ENCODE results near the gene COMMD6. TPM values are rescaled to one million over a fixed set of nuclear protein-coding genes. Genes with fewer than 3 reads are reported as not detected.

Gene COMMD6
- polyA plus RNA-seq, 4 donors = 221 to 309 (median 253) TPM

DNA sequence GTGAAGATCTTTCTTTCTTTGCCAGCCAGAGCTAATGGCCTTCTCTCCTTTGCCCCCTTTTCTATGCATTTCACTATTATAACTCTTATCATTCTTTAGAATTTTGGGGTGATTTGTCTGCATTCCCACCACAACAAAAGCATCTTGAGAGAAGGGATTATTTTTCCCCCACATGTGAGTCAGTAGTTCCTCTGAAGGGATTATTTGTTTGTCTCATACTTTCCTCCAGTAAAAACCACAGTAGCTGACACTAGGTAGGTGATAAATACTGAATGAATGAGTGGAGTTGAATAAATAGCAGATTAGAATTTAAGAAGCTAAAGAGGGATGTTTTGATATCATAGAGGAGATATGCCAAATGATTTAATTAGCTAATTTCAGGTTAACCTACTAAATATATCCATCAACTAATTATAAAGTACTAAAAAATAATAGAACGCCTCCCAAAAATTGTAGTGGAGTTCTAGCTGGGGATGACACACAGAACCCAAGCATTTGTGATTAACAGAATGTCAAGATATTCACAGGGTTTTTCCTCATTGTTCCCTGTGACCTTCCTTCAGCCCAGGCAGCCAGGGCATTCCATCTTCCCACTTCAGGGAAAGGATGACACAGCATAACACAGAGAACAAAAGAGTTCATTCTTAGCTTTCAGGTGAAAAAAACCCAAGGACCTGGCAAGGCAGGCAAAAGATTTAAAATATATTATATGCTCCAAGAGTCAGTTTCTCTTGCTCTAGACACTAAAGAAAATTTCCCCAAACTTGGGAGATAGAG, 52.2 kb downstream of the COMMD6 start:
- DNase-seq (ENCODE audit: low read depth in 4 of 4, low spot score in 2 of 4) = no peak

DNA sequence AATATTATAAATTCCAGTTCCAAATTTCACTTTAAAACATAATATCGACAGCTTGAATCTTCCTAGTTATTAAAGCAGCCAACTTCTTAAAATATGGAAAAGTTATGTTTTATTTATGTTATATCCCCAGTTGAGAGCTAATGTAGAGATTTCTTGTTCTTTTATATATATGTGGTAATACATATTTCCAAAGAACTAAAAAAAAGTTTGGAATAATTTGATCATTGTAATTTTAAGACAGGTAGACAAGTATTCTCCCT, 54.9 kb downstream of the COMMD6 start:
- DNase-seq (ENCODE audit: low read depth in 4 of 4, low spot score in 2 of 4) = no peak

DNA sequence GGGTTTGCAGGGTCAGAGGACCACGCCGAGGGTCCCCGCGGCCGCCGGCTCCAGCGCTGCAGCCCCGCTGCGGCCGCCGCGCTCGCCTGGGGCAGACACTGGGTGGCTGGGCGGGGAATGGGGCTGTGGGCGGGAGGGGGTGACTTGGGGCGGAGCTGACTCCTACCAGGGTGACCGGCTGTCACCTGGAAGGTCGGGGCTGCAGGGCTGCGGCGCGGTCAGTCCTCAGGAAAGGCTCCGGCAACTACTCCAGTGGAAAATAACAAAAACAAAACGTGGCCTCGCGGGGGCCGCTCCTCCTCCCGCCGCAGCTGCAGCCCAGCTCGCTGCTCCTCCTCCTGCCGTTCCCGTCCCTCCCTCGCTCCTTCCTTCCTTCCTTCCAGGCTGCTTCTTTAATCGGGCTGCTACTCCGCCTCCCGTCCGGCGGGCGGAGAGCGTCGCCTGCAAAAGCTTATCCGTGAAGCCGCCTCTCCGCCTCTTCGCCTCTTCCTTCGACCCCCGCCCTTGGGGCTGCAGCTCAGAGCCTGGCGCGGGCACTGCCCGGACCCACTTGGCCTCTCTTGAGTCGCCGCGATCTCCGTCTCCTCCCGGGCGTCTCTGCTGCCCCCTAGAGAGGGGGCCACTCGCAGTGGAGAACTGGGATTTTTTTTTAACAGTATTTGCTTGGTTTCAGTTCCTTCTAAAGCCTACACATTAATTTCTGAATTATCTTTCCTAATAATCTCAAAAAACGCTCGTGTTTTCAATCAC, 55.4 kb downstream of the COMMD6 start, which contains the start of gene TBC1D4:
Gene TBC1D4 (minus strand): TSS at position 100 of the 750 bp plus-strand sequence. CDS start 402 bp downstream, outside the sequence.
- DNase-seq (ENCODE audit: low read depth in 4 of 4, low spot score in 2 of 4) = peak; percentile 77 to 86 (median 84)

DNA sequence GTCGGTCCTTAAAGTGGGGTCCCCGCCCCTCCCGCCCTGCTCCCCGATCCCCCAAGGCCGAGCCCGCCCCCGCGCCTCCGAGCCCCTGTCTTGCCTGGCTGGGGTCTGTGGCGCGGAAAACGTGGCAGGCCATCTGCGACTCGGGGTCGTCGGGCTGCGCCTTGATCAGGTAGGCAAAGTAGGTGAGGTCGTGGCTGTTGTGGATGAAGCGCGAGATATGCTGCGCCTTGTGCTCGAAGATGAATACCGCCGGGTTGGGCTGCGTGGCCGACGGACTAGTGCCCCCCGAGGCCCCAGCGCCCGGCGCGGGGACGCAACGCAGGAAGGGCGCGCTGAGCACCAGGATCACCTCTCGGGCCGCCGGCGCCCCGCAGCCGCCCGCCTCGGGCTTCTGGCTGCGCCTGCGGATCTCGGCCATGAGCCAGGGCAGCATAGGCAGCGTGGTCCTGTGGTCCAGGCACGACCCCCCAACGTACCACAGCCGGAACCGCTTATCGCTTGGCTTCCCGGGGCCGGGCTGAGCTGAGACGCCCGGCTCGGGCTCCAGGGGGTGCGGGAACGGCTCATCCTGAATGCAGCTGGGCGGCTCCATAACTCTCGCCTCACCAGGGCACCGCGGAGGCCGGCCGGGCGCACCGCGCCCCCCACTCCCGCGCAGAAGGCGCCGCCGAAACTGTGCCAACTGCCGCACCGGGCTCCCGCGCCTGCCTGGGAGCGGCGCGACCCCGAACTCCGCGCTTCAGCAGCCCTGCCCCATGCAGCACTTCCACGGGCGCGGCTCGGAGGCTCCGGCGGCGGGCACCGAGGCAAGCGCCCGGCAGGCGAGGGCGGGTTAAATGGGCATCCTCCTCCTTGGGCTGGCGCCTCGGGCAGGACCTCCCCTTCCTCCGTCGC, 56.2 kb downstream of the COMMD6 start:
- peak; percentile 15 to 46 (median 31) for DNase-seq (ENCODE audit: low read depth in 4 of 4, low spot score in 2 of 4)

DNA sequence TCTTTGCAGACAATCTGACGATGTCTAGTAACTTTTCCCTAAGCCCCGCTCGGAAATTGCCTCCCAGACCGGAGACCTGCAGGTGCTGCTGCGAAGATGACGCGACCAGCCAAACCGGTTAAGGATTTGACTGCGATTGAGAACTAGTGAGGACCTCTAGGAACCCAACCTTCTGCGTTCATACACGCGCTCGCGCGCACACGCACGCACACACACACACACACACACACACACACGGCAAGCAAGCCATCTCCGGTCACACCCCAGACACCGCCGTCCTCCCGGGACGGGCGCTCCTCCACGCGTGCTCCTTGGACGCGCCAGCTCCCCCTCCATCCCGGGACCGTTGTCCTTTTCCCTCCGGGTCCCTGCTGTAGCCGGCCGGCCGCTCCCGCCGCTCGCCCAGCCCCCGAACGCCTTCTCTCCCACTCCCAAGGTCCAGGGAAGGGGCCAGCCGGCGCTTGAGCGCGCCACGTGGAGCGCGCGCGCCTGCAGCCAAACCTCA, 56.9 kb downstream of the COMMD6 start:
- DNase-seq (ENCODE audit: low read depth in 4 of 4, low spot score in 2 of 4) = peak; percentile 20 to 61 (median 56)

DNA sequence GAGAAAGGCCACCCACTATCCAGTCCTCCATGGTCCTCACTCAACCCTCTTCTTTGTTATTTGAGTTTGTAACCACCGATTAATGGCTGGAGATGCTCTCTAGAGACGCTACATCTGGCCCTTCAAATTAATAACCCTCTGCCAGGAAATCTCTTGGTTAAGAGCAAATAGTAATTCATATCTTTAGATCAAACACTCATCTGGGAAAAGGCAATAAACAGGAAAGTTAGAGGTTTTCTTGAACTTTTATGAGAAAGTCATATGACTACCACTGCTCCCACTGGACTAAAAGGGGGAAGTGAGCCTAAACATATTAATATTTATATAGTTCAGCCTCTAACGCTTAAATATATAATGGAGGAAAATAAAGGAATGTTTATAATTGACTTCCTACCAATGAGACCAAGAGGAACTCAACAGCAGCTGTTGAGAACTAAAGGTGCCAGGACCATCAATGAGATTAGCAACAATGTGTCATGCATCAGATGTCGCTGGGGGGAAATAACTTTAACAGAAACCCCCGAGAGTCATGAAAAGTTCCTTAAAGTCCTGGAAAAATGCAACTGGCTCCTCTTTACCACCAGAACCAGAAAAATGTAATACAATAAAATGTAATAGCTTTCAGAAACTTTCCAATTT, 58.4 kb downstream of the COMMD6 start:
- DNase-seq (ENCODE audit: low read depth in 4 of 4, low spot score in 2 of 4) = no peak

DNA sequence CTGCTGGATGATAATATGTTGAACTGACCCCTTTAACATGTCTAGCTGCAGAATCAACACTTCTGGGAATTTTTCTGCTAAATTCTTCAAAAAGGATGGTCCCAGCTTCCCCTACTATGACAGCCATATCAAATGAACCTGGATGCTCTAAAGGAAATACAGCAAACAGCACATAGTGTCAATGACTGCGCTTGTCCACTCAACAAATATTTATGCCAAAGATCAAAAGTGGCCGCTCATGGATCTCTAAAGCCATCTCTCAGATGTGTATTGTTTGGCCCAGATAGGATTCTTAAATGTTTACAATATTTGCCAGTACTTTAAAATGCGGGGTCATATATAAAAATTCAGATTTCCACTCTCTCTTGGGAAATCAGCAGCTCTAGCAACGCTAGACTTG, 59.0 kb downstream of the COMMD6 start:
- DNase-seq (ENCODE audit: low read depth in 4 of 4, low spot score in 2 of 4) = no peak

Other genes starting within 250 kb of the COMMD6 start
- gene TBC1D4, start 55.7 kb downstream of the COMMD6 start, polyA plus RNA-seq (ENCODE audit: insufficient read length in 4 of 4) = 10 to 100 TPM; 49.4 to 66.5 (median 53.9) TPM
- 10 to 100 TPM; 29.3 to 39.6 (median 32.1) TPM for gene UCHL3, start 11.9 kb upstream of the COMMD6 start, polyA plus RNA-seq (ENCODE audit: insufficient read length in 4 of 4)
- gene LMO7, start 98.5 kb upstream of the COMMD6 start, polyA plus RNA-seq (ENCODE audit: insufficient read length in 4 of 4) = 100 to 1,000 TPM in 1 of 4 donors, 10 to 100 TPM in 3; 57.8 to 109 (median 88.7) TPM

Data from left renal cortex interstitium (tissue), 4 donors.